GM21723 (cell line): Measurements from ENCODE around the gene FAM43B.

Experiments
- ATAC-seq: cut with Tn5 transposase; IDR thresholded peaks from one replicate; pipeline ENCODE4 v1.9.1; 2021; ENCODE audit warnings: mild to moderate bottlenecking, moderate library complexity; ENCODE audit not compliant: unreplicated experiment

The FAM43B gene

GRCh38 chr1:20589331-20590278, 37.2 kb downstream of the FAM43B start:
- ATAC-seq: no peak

GRCh38 chr1:20590306-20590777, 38.0 kb downstream of the FAM43B start:
- no peak for ATAC-seq

- no peak for ATAC-seq
Observed at GRCh38 chr1:20593756-20594155, 41.4 kb downstream of the FAM43B start.

- no peak for ATAC-seq
Observed at GRCh38 chr1:20594746-20595145, 42.4 kb downstream of the FAM43B start.

GRCh38 chr1:20596106-20596505, 43.7 kb downstream of the FAM43B start:
- no peak for ATAC-seq

- ATAC-seq: no peak
Observed at GRCh38 chr1:20597650-20598049, 45.3 kb downstream of the FAM43B start.

- ATAC-seq: no peak
Observed at GRCh38 chr1:20600156-20600555, 47.8 kb downstream of the FAM43B start.

GRCh38 chr1:20601129-20601825, 48.9 kb downstream of the FAM43B start:
- ATAC-seq: no peak

- ATAC-seq: no peak
Observed at GRCh38 chr1:20602851-20603450, 50.6 kb downstream of the FAM43B start.

- ATAC-seq: no peak
Observed at GRCh38 chr1:20603504-20604464, 51.4 kb downstream of the FAM43B start.
